ENCODE measurements around the gene VIM. TPM values are rescaled to one million over a fixed set of nuclear protein-coding genes. Genes with fewer than 3 reads are reported as not detected.

The VIM gene
- total and polyA plus RNA-seq, 2 of the 4 experiments (the other 2 are of a cell fraction), result 4,502 to 6,735 TPM

- H3K56ac ChIP-seq (ENCODE audit: extremely low read depth, insufficient read depth, low read length), result peak overlapping the region; percentile 85
- no TSS peak for BruUV-seq (replicated peaks)
- WGBS, 2 experiments (ENCODE audit: extremely low coverage in 2 of 2, insufficient read length in 1 of 2), result no CpG with 5 or more reads among the region's 2 CpGs
- peak overlapping the region; percentile 77; the same call in 1 of the 2 replicates for H3K14ac ChIP-seq (replicated peaks; ENCODE audit: low read depth, low read length)
- H3K4me1 ChIP-seq (ENCODE audit: control insufficient read depth, insufficient read depth, low read length), result peaks cover 16% of the 10 kb centered on the region
- H2BK20ac ChIP-seq (ENCODE audit: low read depth, low read length), result peak overlapping the region; percentile 81; the same call in 1 of the 2 replicates
- H3K9me1 ChIP-seq (ENCODE audit: insufficient read depth, low read length), result peaks cover 12% of the 10 kb centered on the region
- no peak overlapping the region; the same call in 1 of the 2 replicates for H3K9ac ChIP-seq (ENCODE audit: low read depth, low read length)
- H3K4ac ChIP-seq (ENCODE audit: low read depth, low read length), result peak overlapping the region; percentile 74; the same call in 1 of the 2 replicates
- DNase-seq, result peak; percentile 33
- H3K4me2 ChIP-seq (ENCODE audit: low read depth, low read length), result peak overlapping the region; percentile 79; the same call in 1 of the 2 replicates
- no peak for TF ChIP-seq MAFK (IDR thresholded peaks at IDR 0.05; ENCODE audit: low read depth, low read length)
- no peak for TF ChIP-seq NFE2L2 (IDR thresholded peaks at IDR 0.05; ENCODE audit: low read depth, low read length)
- TF ChIP-seq MXI1 (IDR thresholded peaks at IDR 0.05; ENCODE audit: borderline replicate concordance, low read depth, low read length), result no peak
- no peak for TF ChIP-seq SMC3 (IDR thresholded peaks at IDR 0.05; ENCODE audit: low read depth, low read length)
- TF ChIP-seq CEBPB (IDR thresholded peaks at IDR 0.05; ENCODE audit: low read depth, low read length), result no peak
- no peak for TF ChIP-seq CTCF (conservative IDR thresholded peaks at IDR 0.05; ENCODE audit: low read depth, low read length)
- no peak for TF ChIP-seq RFX5 (IDR thresholded peaks at IDR 0.05; ENCODE audit: low read depth, low read length)
- no peak for TF ChIP-seq ELK1 (IDR thresholded peaks at IDR 0.05; ENCODE audit: borderline replicate concordance, low read depth, low read length)
- no peaks in the 10 kb centered on the region for H3K27me3 ChIP-seq (ENCODE audit: control insufficient read depth, insufficient read depth, low read length)
- in situ Hi-C loops (cut with MboI; ENCODE audit: low sequenced_read_pairs), result no loop called here
- H3K4me3 ChIP-seq (ENCODE audit: insufficient read depth, low read depth, low read length), result no peak overlapping the region
- peak overlapping the region; percentile 91 for H2BK5ac ChIP-seq (ENCODE audit: low read depth, low read length, poor library complexity, severe bottlenecking)
- dilution Hi-C loops (cut with HindIII; ENCODE audit: low sequenced_read_pairs, unreplicated experiment), result no loop called here
- peak overlapping the region; percentile 86; the same call in 1 of the 2 replicates for H3K18ac ChIP-seq (ENCODE audit: low read depth, low read length)
- H2AFZ ChIP-seq (replicated peaks; ENCODE audit: low read length, poor library complexity), result no peak overlapping the region
- H4K5ac ChIP-seq (ENCODE audit: low read depth, low read length), result no peak overlapping the region; the same call in 1 of the 2 replicates
- H2AK9ac ChIP-seq (replicated peaks; ENCODE audit: low read depth, low read length, poor library complexity), result no peak overlapping the region
- H3K23ac ChIP-seq (ENCODE audit: low read depth, low read length), result peak overlapping the region; percentile 92; the same call in 1 of the 2 replicates
- peak; percentile 42 for ATAC-seq (ENCODE audit: low read depth)
- ChIA-PET POLR2A (ENCODE audit: unreplicated experiment) (no interaction called here), CTCF (no interaction called here)
- peak overlapping the region; percentile 62; the same call in 2 of the 3 replicates for H2BK15ac ChIP-seq (ENCODE audit: low read depth, low read length)
- no peak overlapping the region for H2AK5ac ChIP-seq (ENCODE audit: low read depth, low read length)
- no peaks in the 10 kb centered on the region for H3K36me3 ChIP-seq (ENCODE audit: control insufficient read depth, insufficient read depth, low read length)
- H3K27ac ChIP-seq (ENCODE audit: insufficient read depth, low read length), result peak overlapping the region; percentile 33; the same call in 1 of the 2 replicates
- no peaks in the 10 kb centered on the region for H4K20me1 ChIP-seq (ENCODE audit: insufficient read depth, low read length)
- peak overlapping the region; percentile 57; the same call in 1 of the 2 replicates for H4K91ac ChIP-seq (ENCODE audit: insufficient read depth, low read depth, low read length)
- H3K79me1 ChIP-seq (ENCODE audit: low read depth in 1 of 2, low read length in 2 of 2), result peaks cover 6 to 38% of the 10 kb centered on the region in 2 experiments
- peak overlapping the region; percentile 98 for H2BK120ac ChIP-seq (ENCODE audit: low read depth, low read length)
- H3K9me3 ChIP-seq (ENCODE audit: control insufficient read depth, insufficient read depth, low read length), result no peaks in the 10 kb centered on the region
- intact Hi-C loops (cut with micrococcal nuclease), result no loop called here
- H4K8ac ChIP-seq (ENCODE audit: low read depth in 2 of 2, low read length in 2 of 2), result peak overlapping the region; percentile 52 to 54
Measured at GRCh38 chr10:17209881-17210280, 18.2 kb upstream of the VIM start.

Measured in IMR-90 (cell line).